HG02571 (cell line): ENCODE data around the gene ZNF749.

Experiments
- ATAC-seq: cut with Tn5 transposase; IDR thresholded peaks from one replicate; pipeline ENCODE4 v1.9.1; 2021; ENCODE audit warnings: mild to moderate bottlenecking, moderate library complexity; ENCODE audit not compliant: unreplicated experiment

The ZNF749 gene

DNA sequence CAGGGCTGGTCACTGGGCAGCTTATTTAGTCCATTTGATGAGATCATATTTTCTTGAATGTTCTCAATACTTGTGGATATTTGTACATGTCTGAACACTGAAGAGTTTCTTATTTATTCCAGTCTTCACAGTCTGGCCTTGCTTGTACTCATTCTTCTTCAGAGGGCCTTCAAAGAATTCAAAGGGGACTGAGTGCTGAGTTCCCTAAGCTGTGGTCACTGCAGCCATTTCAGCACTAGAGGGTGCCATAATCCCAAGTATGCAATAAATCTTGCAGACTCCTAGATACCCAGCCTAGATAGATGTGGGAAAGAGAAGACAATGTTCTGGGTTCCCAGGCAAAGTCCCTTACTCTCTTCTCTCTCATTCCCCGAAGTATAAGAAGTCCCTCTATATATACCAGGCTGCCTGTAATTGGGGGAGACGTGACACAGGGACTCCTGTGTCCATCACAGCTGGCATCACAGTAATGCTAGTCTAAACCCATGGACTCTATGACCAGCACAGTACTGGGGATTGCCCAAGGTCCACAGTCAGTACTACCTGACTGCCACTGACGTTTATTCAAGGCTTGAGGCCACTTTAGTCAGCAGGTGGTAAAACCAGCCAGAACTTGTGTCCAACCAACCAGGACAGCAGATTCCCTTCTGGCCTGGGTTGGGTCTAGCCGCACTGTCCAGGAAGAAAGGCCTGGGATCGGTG lies 30.7 kb downstream of the ZNF749 start:
- no peak for ATAC-seq

DNA sequence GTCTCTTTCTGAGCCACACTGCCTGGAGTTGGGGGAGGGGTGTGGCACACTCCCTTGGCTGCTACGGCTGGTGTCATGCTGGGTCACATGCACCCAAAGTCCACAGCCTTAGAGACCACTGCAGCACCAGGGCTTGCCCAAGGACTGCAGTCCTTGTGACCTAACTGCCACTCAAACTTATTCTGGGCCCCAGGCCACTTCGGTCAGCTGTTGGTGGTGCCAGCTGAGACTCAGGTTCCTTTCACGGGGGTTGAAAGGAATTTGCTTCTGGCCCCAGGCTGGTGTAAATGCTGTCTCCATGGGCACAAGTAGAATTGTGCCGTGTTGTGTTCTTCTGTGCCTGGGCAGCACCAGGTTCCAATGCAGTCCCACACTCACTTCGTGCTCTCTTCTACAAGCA lies 31.4 kb downstream of the ZNF749 start:
- no peak for ATAC-seq

DNA sequence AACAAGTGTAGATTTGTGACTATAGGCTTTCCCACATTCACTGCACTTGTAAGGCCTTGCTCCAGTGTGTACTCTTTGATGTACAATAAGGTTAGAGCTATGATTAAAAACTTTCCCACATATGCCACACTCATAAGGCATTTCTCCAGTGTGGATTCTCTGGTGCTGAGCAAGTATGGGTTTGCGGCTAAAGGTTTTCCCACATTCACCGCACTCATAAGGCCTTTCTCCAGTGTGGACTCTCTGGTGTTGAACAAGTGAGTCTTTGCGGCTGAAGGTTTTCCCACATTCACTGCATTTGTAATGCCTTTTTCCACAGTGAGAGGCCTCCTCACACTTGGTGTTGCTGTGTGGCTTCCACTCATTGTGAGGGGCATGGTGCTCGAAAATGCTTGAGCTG lies 38.5 kb downstream of the ZNF749 start:
- ATAC-seq = no peak

DNA sequence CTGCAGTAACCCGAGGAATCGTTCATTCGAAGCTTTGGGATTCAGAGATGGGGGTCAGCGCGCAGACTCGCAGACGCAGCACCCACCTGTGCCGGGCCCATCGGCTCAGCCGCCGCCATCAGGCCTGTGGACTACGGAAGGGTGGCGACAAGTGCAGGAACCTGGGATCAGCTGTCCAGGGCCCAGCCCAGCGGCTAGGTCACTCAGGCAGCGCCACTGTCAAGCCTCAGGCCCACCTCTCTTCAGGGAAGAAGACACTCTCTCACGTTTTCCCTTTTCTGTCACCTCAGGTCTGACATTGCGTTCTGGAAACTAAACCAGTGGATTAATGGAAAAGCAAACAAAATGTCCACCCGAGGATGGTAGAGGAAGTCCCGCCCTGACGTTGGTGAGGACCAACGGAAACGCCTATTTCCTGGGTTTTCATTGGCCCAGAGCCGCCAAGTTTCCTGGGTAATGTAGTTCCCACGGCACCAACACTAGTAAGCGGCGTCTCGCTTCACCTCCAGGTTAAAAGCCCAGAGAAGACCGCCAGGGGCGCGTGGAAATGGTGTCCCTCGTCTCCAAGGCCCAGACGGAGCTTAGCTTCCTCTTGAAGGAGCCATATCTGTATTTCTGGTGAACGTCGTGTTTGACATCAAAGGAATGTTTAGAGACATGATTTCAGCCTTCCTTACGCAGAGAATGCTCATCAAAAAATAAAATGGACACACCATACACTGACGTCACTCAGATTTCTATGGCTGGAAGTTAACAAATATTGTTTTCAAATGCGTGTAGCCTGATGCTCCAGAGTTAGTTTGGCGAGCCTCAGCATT lies 42.3 kb downstream of the ZNF749 start, which contains the start of gene ZNF772:
TSS of gene ZNF772 (minus strand) at position 376 of the 818 bp plus-strand sequence. CDS start at position 119, 257 bp downstream.
- peak; percentile 78 for ATAC-seq

DNA sequence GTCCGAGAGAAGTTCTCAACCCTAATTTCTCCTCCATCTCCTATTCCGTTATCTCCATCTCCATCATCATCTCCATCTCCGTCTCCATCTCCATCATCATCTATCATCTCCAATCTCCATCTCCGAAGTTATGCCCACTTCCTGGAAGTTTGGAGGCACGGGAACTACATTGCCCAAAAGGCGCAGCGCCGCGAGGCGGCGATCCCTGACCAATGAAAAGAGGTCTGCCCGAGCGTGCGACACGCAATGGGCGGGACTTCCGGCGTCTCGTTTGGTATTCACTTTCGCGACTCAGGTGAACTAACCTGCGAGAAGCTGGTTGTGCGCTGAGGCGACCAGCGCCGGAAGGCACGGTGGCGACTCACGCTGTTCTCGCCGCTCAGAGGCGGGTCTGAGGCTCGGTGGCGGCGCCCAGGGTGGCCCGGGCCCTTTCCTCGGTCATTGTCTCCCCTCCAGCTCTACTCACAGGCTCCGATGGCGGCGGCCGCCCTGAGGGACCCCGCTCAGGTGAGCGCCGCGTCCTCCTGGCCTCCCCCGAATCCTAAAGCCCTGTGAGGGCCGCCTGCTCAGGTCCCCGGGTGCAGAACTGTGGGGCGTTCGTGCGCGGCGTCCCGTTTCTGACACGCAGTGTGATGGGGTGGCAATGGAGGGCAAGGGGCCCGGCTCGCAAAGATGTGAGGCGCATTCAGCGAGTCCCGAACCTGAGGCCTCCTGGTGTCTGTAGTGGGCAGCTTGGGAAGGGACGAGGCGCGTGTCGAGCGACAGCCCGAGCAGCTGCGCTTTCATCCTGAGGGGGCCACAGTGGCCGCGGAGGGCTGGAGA lies 52.6 kb downstream of the ZNF749 start, which contains the start of gene ZNF419:
TSS of gene ZNF419 (plus strand) at position 274 of the 822 bp plus-strand sequence. CDS start at position 475, 201 bp downstream.
- peak; percentile 90 for ATAC-seq

DNA sequence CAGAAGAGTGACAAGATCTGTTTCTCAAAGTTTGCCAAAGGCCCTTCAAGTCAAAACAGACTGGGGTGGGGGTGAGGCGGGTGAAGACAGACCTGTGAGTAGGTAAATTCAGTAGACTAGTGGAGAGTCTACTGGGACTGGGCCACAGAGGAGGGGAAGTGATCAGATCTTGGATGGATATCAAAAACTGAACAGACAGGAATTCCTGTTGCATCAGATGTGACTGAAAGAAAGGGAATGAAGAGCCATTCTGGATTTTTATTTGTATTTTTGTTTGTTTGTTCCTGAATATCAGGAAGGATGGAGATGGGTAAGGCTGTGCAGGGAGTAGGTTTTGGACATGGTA lies 53.1 kb downstream of the ZNF749 start:
- peak; percentile 19 for ATAC-seq
